OCI-LY1 (cell line): ENCODE results near the gene PYCR2.
"Not testable (repeated sequence)": the region's sequence is repeated elsewhere in the genome, so short reads cannot be mapped to it uniquely, and the experiment has no call there.

Experiments used
- CTCF ChIP-seq: fragments of 200-600 bp; sonication (generic), shearing (Covaris generic); IDR thresholded peaks from 2 replicates; pipeline ENCODE4 v1.5.1; 2017; ENCODE audit warnings: mild to moderate bottlenecking, antibody characterized with exemption, low read length, moderate library complexity, mixed read lengths
- EZH2 ChIP-seq: fragments of 200-600 bp; sonication (generic), shearing (Covaris generic); IDR thresholded peaks from 2 replicates; pipeline ENCODE4 v1.8.0; 2017; ENCODE audit warnings: borderline replicate concordance, mixed run types, mild to moderate bottlenecking, antibody characterized with exemption, low read length, moderate library complexity, mixed read lengths

GRCh38 chr1:225887554-225888288, 36.3 kb downstream of the PYCR2 start:
- TF ChIP-seq CTCF, EZH2: not testable (repeated sequence)
